Left ventricle myocardium inferior (tissue), 1 donor: Measurements from ENCODE around the gene TCERG1L. TPM values are rescaled to one million over a fixed set of nuclear protein-coding genes. Genes with fewer than 3 reads are reported as not detected.

Source experiments
- DNase-seq: peaks from one replicate; pipeline ENCODE4 v3.0.0-alpha.2; 2020
- H3K27ac ChIP-seq: fragments of 200-600 bp; replicated peaks from 2 replicates; pipeline ENCODE4 v1.8.0; 2021
- H3K27me3 ChIP-seq: fragments of 200-600 bp; 2 replicates; pipeline ENCODE4 v1.8.0; 2021; ENCODE audit warnings: low read depth
- H3K36me3 ChIP-seq: fragments of 200-600 bp; 2 replicates; pipeline ENCODE4 v1.8.0; 2021
- H3K4me1 ChIP-seq: fragments of 200-600 bp; 2 replicates; pipeline ENCODE4 v1.8.0; 2021
- H3K4me3 ChIP-seq: fragments of 200-600 bp; 2 replicates; pipeline ENCODE4 v1.8.0; 2021; ENCODE audit warnings: mild to moderate bottlenecking, moderate library complexity
- H3K9me3 ChIP-seq: fragments of 200-600 bp; replicated peaks from 2 replicates; pipeline ENCODE4 v1.8.0; 2021
- intact Hi-C: fragments of 100-400 bp; cut with micrococcal nuclease; formaldehyde crosslinking; loops from one replicate; pipeline ENCODE4 v1.11.0; 2022
- total RNA-seq: library from RNA; stranded (reverse); fragmentation: NEBNext Ultra II Directional; extraction: Animal tissue kit (Norgen Biotek cat#: 25700); gene quantifications from one replicate; pipeline ENCODE4 v1.2.1, GENCODE V29; 2021
- TF ChIP-seq, protein P1 (sequence below): fragments of 200-600 bp; IDR thresholded peaks from 2 replicates; pipeline ENCODE4 v1.8.0; 2021; ENCODE audit warnings: antibody characterized with exemption, mild to moderate bottlenecking, borderline replicate concordance
- donor health status: DM: no; HTN: yes; CAD: no; lungs with severe emphysema.

TCERG1L gene
- total RNA-seq, 1 donor from 2014 or later: not detected

DNA sequence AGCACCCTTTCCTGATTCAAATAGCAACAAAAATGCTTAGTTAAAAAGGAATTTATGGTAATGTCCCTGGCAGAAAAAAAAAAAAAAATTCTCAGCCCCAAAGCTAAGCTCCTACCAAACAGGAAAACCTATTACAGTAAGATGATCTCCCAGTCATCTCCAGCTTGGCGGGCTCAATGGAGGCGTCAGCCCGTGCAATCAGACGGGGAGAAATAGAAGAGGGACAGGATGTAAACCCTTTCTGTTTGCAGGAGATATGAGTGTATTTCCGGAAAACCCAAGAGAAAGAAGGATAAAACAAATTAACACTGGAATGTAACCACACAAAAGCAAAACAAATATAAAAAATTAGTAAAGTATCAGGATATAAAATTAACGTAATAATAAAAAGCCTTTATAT lies 242.8 kb downstream of the TCERG1L start:
- Histone ChIP-seq H3K9me3 (no peaks in the 10 kb centered on the region), H3K27ac (no peak overlapping the region), H3K4me3 (no peak overlapping the region), H3K27me3 (peaks cover 62% of the 10 kb centered on the region), H3K36me3 (no peaks in the 10 kb centered on the region), H3K4me1 (no peaks in the 10 kb centered on the region)
- TF ChIP-seq, protein P1, sequence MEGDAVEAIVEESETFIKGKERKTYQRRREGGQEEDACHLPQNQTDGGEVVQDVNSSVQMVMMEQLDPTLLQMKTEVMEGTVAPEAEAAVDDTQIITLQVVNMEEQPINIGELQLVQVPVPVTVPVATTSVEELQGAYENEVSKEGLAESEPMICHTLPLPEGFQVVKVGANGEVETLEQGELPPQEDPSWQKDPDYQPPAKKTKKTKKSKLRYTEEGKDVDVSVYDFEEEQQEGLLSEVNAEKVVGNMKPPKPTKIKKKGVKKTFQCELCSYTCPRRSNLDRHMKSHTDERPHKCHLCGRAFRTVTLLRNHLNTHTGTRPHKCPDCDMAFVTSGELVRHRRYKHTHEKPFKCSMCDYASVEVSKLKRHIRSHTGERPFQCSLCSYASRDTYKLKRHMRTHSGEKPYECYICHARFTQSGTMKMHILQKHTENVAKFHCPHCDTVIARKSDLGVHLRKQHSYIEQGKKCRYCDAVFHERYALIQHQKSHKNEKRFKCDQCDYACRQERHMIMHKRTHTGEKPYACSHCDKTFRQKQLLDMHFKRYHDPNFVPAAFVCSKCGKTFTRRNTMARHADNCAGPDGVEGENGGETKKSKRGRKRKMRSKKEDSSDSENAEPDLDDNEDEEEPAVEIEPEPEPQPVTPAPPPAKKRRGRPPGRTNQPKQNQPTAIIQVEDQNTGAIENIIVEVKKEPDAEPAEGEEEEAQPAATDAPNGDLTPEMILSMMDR: no peak
- intact Hi-C loops: no loop called here
- no peak for DNase-seq

DNA sequence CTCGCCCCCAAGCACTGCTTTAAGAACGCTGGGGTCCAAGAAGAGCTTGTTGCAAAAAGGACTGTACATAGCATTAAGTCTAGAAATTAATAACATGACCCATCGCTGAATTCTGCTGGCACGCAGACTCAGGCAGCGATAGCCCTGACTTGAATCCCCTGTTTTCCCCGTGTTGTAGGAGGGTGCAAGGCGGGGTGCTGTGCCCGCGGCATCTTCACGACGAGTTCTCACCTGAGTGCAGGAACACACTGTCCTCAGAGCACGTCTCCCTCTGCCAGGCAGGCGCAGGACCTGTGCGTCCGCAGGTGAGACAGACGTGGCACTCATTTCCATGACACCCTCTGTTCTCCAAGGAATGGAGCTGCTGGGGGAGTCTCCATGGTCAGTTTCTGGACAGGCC lies 243.2 kb downstream of the TCERG1L start:
- Histone ChIP-seq H3K9me3 (no peaks in the 10 kb centered on the region), H3K4me1 (no peaks in the 10 kb centered on the region), H3K27me3 (peaks cover 62% of the 10 kb centered on the region), H3K36me3 (no peaks in the 10 kb centered on the region), H3K27ac (no peak overlapping the region), H3K4me3 (no peak overlapping the region)
- TF ChIP-seq, protein P1: no peak
- DNase-seq: no peak
- intact Hi-C loops: no loop called here

DNA sequence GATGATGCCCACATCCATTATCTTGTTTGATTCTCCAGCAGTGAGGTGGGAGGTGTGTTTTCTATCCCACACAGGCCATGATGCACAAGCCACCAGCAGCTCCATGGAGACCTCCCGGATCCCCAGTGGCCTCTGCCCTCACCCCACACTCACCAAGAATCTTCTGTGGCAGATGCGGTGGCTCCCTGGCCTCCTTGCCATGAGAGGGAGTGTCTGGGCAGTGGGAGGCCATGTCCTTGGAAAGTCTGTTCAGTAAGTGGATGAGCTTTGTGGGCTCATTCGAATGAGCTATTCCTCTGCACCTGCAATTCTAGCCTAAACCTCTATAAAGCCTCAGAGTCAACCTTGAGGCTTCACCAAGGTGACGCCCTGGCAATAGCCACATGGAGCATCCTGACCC lies 243.8 kb downstream of the TCERG1L start:
- TF ChIP-seq, protein P1: no peak

DNA sequence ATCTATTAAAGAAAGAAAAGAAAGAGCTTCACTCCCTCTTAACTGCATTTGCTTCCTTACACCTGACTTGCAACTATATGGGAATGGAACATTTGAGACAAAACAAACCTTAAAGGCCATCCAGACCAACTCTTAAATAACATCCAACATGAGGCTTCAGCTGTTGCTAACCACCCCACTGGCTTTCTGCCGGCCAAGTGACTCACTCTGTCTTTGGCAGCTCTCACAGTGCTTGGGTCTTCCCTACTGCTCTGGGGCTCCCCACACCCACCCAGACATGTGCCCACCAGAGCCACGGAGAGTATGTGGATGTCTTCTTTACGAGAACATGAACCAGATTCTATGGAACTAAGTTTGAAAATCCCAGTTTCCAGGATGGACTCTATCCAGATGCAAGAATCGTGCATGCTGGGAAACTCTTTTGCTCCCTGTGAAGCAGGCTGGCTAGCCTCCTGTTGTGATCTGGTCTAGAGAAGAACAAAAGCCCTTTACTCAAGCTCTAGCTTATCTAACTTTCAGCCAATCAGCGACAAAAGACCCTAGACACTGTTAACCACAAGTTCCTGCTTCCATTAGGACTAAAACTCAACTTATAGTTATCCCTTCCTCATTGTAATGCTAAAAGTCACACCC lies 245.7 kb downstream of the TCERG1L start:
- no peak overlapping the region for H3K27ac ChIP-seq
- H3K27me3 ChIP-seq: peaks cover 86% of the 10 kb centered on the region
- intact Hi-C loops: no loop called here
- no peak overlapping the region for H3K4me3 ChIP-seq
- TF ChIP-seq, protein P1: no peak
- H3K36me3 ChIP-seq: no peaks in the 10 kb centered on the region
- peak; percentile 26 for DNase-seq
- H3K4me1 ChIP-seq: no peaks in the 10 kb centered on the region
- no peaks in the 10 kb centered on the region for H3K9me3 ChIP-seq

More for the DNA sequence above, 243.8 kb downstream of the TCERG1L start:
- Histone ChIP-seq H3K27me3 (peaks cover 68% of the 10 kb centered on the region), H3K4me3 (no peak overlapping the region), H3K36me3 (no peaks in the 10 kb centered on the region), H3K27ac (no peak overlapping the region), H3K9me3 (no peaks in the 10 kb centered on the region), H3K4me1 (no peaks in the 10 kb centered on the region)
- no peak for DNase-seq
- intact Hi-C loops: no loop called here

DNA sequence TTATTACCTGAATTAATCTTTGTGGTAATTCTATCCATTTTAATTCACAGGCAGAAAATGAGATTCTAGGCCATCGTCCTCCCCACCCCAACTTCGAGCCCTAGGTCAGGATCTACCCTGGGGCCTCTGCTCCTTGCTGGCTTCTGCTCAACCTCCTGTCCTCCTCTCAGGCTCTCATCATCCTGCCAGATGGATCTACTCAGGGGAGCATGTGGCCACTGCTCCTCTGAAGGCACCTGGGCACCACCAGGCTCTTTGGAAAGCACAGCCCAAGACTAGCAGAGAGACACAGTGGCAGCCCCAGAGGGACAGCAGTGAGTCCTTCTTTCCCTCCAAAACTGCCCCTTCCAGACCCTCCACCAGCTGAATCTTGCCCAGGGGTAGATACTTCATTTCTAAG lies 248.2 kb downstream of the TCERG1L start:
- intact Hi-C loops: no loop called here
- H3K36me3 ChIP-seq: no peaks in the 10 kb centered on the region
- no peak overlapping the region for H3K4me3 ChIP-seq
- peaks cover 11% of the 10 kb centered on the region for H3K9me3 ChIP-seq
- no peak for DNase-seq
- H3K27me3 ChIP-seq: peaks cover 71% of the 10 kb centered on the region
- H3K4me1 ChIP-seq: no peaks in the 10 kb centered on the region
- H3K27ac ChIP-seq: no peak overlapping the region
- TF ChIP-seq, protein P1: no peak
